Colonic mucosa (tissue), 4 donors: ENCODE data around the gene NFYB. TPM values are rescaled to one million over a fixed set of nuclear protein-coding genes. Genes with fewer than 3 reads are reported as not detected.

Source experiments
- DNase-seq: peaks from one replicate; pipeline ENCODE4 v3.0.0-alpha.2; 2020
- H3K27ac ChIP-seq: fragments of 200-600 bp; one replicate; pipeline ENCODE4 v1.8.0; 2021
- H3K27me3 ChIP-seq: fragments of 200-600 bp; one replicate; pipeline ENCODE4 v1.8.0; 2021
- H3K36me3 ChIP-seq: fragments of 200-600 bp; one replicate; pipeline ENCODE4 v1.8.0; 2021
- H3K4me1 ChIP-seq: fragments of 200-600 bp; one replicate; pipeline ENCODE4 v1.8.0; 2021; ENCODE audit warnings: mild to moderate bottlenecking
- H3K4me3 ChIP-seq: fragments of 200-600 bp; one replicate; pipeline ENCODE4 v1.8.0; 2021
- H3K9ac ChIP-seq, 2 donors: one replicate each; pipeline ENCODE4 v1.7.0; 2013; ENCODE audit warnings: control low read depth in 2 of 2, low read depth in 2 of 2, low read length in 2 of 2
- H3K9me3 ChIP-seq: fragments of 200-600 bp; one replicate; pipeline ENCODE4 v1.8.0; 2021
- CTCF ChIP-seq: fragments of 200-600 bp; IDR thresholded peaks from one replicate; pipeline ENCODE4 v1.8.0; 2022; ENCODE audit warnings: antibody characterized with exemption, mild to moderate bottlenecking
- intact Hi-C: fragments of 100-400 bp; cut with DNase I; formaldehyde crosslinking; loops from one replicate; pipeline ENCODE4 v1.14.1; 2022
- total RNA-seq, 2 donors: library from RNA; stranded (reverse); fragmentation: NEBNext Ultra II Directional in 1 of 2; extraction: Animal tissue kit (Norgen Biotek cat#: 25700) in 1 of 2; gene quantifications; one replicate each; pipeline ENCODE4 v1.2.1, GENCODE V29; 2021
- donor health status: healthy.
- donor health status: DM: no; HTN: no; CAD: no.
- donor health status: DM: no; HTN: no; CAD: no.

NFYB gene
- total RNA-seq, 2 donors from 2014 or later, result 15.6 to 19.8 TPM

DNA sequence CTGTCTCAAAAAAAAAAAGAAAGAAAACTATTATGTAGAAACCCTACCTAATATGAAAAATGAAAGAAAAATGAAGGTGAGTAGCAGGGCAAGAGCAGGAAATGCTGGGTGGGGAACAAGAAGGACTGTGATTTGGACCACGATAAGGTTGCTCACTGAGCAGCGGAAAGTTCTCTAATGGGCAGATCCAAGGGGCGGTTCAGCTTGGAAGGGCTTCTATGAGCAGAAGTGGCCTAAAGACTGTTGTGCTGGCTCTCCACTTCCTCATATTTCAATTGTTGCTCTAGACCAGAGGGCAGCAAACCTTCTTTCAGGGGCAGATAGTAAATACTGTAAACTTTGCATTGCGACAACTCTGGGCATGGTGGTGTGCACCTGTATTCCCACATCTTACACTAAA lies 16.3 kb upstream of the NFYB start:
- H3K36me3 ChIP-seq, result no peaks in the 10 kb centered on the region
- TF ChIP-seq CTCF, result no peak
- H3K9me3 ChIP-seq, result no peaks in the 10 kb centered on the region
- H3K4me3 ChIP-seq, result no peak overlapping the region
- intact Hi-C loops, result no loop called here
- no peaks in the 10 kb centered on the region for H3K4me1 ChIP-seq
- no peak for DNase-seq
- H3K9ac ChIP-seq, result no peak overlapping the region
- H3K27me3 ChIP-seq, result no peaks in the 10 kb centered on the region
- no peak overlapping the region for H3K27ac ChIP-seq

GRCh38 chr12:104152685-104153241 lies 14.8 kb upstream of the NFYB start:
- DNase-seq, result no peak
- H3K27me3 ChIP-seq, result no peaks in the 10 kb centered on the region
- no peak overlapping the region for H3K9ac ChIP-seq
- TF ChIP-seq CTCF, result no peak
- H3K9me3 ChIP-seq, result no peaks in the 10 kb centered on the region
- no peaks in the 10 kb centered on the region for H3K4me1 ChIP-seq
- H3K27ac ChIP-seq, result no peak overlapping the region
- no peak overlapping the region for H3K4me3 ChIP-seq
- intact Hi-C loops, result no loop called here
- no peaks in the 10 kb centered on the region for H3K36me3 ChIP-seq

DNA sequence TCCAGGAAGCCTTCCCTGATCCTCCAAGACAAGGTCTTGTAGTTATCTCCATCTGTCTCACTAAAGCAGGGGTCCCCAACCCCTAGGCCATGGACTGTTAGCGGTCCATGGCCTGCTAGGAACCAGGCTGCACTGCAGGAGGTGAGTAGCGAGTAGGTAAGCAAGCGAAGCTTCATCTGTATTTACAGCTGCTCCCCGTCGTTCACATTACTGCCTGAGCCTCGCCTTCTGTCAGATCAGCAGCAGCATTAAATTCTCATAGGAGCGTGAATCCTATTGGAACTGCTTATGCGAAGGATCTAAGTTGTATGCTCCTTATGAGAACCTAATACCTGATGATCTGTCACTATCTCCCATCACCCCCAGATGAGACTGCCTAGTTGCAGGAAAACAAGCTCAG lies 12.4 kb upstream of the NFYB start:
- Histone ChIP-seq H3K4me3 (no peak overlapping the region), H3K9me3 (no peaks in the 10 kb centered on the region), H3K36me3 (no peaks in the 10 kb centered on the region), H3K4me1 (no peaks in the 10 kb centered on the region), H3K27ac (no peak overlapping the region), H3K9ac (no peak overlapping the region), H3K27me3 (no peaks in the 10 kb centered on the region)
- DNase-seq, result no peak
- intact Hi-C loops, result no loop called here
- no peak for TF ChIP-seq CTCF

GRCh38 chr12:104147346-104147745 lies 9.3 kb upstream of the NFYB start:
- Histone ChIP-seq H3K36me3 (no peaks in the 10 kb centered on the region), H3K27ac (no peak overlapping the region), H3K9ac (no peak overlapping the region), H3K9me3 (no peaks in the 10 kb centered on the region), H3K4me3 (no peak overlapping the region), H3K27me3 (no peaks in the 10 kb centered on the region), H3K4me1 (no peaks in the 10 kb centered on the region)
- no peak for TF ChIP-seq CTCF
- intact Hi-C loops, result no loop called here
- no peak for DNase-seq

DNA sequence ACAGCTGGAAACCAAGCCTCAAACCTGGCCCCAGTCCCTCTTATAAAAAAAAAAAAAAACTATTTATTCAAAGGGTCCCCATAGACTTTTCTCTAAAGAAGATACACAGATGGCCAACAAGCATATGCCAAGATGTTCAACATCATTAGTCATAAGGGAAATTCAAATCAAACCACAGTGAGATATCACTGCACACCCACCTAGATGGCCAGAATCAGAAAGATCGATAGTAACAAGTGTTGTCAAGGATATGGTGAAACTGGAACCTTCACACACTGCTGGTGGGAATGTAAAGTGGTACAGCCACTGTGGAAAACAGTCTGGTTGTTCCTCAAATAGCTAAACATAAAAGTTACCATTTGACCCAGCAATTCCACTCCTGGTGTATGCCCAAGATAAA lies 5.9 kb upstream of the NFYB start:
- no peaks in the 10 kb centered on the region for H3K4me1 ChIP-seq
- H3K4me3 ChIP-seq, result no peak overlapping the region
- H3K9me3 ChIP-seq, result no peaks in the 10 kb centered on the region
- H3K27ac ChIP-seq, result no peak overlapping the region
- intact Hi-C loops, result no loop called here
- H3K27me3 ChIP-seq, result no peaks in the 10 kb centered on the region
- no peaks in the 10 kb centered on the region for H3K36me3 ChIP-seq
- H3K9ac ChIP-seq, result no peak overlapping the region
- DNase-seq, result no peak
- TF ChIP-seq CTCF, result no peak
